Measurements from ENCODE around the gene ZNF639. TPM values are rescaled to one million over a fixed set of nuclear protein-coding genes. Genes with fewer than 3 reads are reported as not detected.

The ZNF639 gene
- total and polyA plus RNA-seq, 9 of the 15 experiments (the other 6 are each of a cell fraction or from before 2014, with no cell fraction given), result 17.6 to 88.1 (median 53.7) TPM

- TF ChIP-seq RBM17 (IDR thresholded peaks at IDR 0.05; ENCODE audit: borderline replicate concordance, low read depth, low read length), result no peak
- TF ChIP-seq, protein P1, sequence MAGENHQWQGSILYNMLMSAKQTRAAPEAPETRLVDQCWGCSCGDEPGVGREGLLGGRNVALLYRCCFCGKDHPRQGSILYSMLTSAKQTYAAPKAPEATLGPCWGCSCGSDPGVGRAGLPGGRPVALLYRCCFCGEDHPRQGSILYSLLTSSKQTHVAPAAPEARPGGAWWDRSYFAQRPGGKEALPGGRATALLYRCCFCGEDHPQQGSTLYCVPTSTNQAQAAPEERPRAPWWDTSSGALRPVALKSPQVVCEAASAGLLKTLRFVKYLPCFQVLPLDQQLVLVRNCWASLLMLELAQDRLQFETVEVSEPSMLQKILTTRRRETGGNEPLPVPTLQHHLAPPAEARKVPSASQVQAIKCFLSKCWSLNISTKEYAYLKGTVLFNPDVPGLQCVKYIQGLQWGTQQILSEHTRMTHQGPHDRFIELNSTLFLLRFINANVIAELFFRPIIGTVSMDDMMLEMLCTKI (IDR thresholded peaks at IDR 0.05; ENCODE audit: partially characterized antibody), result no peak
- TF ChIP-seq ZNF707 (CRISPR knock-in tag; conservative IDR thresholded peaks at IDR 0.05), result no peak
- no peak for TF ChIP-seq MTA3 (IDR thresholded peaks at IDR 0.05; ENCODE audit: borderline replicate concordance)
- no peak for TF ChIP-seq RBM25 (IDR thresholded peaks at IDR 0.05; ENCODE audit: low read depth, low read length, severe bottlenecking)
- TF ChIP-seq RFX5 (IDR thresholded peaks at IDR 0.05; ENCODE audit: low read depth, low read length), result no peak
- no peak for TF ChIP-seq MXD1 (CRISPR knock-in tag; IDR thresholded peaks at IDR 0.05; ENCODE audit: borderline replicate concordance, poor library complexity, severe bottlenecking)
- TF ChIP-seq HDAC1 (IDR thresholded peaks at IDR 0.05), result no peak
- TF ChIP-seq ZNF592 (IDR thresholded peaks at IDR 0.05), result peak; percentile 60
- TF ChIP-seq HDAC6 (IDR thresholded peaks at IDR 0.05; ENCODE audit: low read depth, low read length), result no peak
- TF ChIP-seq ZNF121 (CRISPR knock-in tag; conservative IDR thresholded peaks at IDR 0.05), result no peak
- peak in 1 of 2 experiments; percentile 25; a peak in 1 of 4 replicates for TF ChIP-seq TBL1XR1 (IDR thresholded peaks at IDR 0.05; ENCODE audit: low read length in 2 of 2)
Measured at GRCh38 chr3:179301645-179302044, 21.2 kb upstream of the ZNF639 start (continued).

All from K562 (cell line).